Stimulated activated CD4-positive, alpha-beta T cell treated with anti-CD3 and anti-CD28 coated beads, Interleukin-12 subunit alpha, Interleukin-12 subunit beta, amount 100 ng/mL, for 4 hours (primary cell): ENCODE measurements around the gene UPF1.
"Not testable (repeated sequence)": the region's sequence is repeated elsewhere in the genome, so short reads cannot be mapped to it uniquely, and the experiment has no call there.

ENCODE experiments used
- DNase-seq: peaks from one replicate; pipeline ENCODE4 v3.0.0-alpha.2; 2020

The UPF1 gene

GRCh38 chr19:18900700-18901481 lies 69.1 kb downstream of the UPF1 start:
- DNase-seq: no peak

GRCh38 chr19:18901491-18901890 lies 69.7 kb downstream of the UPF1 start:
- DNase-seq: no peak

GRCh38 chr19:18902519-18902918 lies 70.8 kb downstream of the UPF1 start:
- DNase-seq: not testable (repeated sequence)

DNA sequence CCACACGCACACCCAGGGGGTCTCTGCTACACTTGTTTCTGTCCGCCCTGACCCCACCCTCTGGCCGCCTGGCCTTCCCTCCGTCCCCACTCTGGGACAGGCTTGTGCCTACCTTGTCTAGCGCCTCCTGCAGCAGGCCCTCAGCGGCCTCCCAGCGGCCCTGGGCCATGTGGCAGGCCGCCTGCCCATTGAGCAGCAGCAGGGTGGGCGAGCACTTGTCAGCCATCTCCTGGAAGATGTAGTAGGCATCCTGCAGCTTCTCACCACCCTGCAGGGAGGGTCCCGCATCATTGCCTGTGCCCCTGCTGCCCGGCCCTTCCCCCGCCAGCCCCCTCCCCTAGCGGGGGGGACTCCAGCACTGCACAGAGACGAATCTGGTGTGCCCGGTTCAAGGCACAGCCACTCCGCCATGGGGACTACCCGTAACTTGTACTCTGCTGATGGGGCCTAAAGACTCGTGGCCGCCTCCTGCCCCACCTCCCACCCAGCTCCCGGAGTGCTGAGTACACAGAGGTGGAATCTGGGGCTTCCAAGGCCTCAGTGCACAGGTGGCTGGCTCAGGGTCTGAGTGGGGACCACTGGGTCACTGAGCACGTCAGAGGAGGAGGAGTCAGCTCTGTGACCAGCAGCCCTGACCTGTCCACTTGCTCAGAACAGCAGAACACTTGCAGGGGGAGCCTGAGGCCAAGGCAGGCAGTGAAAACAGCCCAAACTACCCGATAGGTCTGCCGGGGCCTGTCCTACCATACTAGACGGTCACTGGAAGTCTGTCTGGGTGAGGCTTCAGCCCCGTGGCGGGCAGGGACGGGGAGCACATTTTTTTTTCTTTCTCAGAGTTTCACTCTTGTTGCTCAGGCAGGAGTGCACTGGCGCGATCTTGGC lies 71.6 kb downstream of the UPF1 start:
- DNase-seq: no peak

- DNase-seq: no peak
These were observed 72.7 kb downstream of the UPF1 start for GRCh38 chr19:18904334-18905057.

GRCh38 chr19:18905058-18905456 lies 73.3 kb downstream of the UPF1 start:
- DNase-seq: no peak

GRCh38 chr19:18905513-18906236 lies 73.9 kb downstream of the UPF1 start:
- no peak for DNase-seq

- no peak for DNase-seq
These were observed 75.1 kb downstream of the UPF1 start for GRCh38 chr19:18906605-18907519.

DNA sequence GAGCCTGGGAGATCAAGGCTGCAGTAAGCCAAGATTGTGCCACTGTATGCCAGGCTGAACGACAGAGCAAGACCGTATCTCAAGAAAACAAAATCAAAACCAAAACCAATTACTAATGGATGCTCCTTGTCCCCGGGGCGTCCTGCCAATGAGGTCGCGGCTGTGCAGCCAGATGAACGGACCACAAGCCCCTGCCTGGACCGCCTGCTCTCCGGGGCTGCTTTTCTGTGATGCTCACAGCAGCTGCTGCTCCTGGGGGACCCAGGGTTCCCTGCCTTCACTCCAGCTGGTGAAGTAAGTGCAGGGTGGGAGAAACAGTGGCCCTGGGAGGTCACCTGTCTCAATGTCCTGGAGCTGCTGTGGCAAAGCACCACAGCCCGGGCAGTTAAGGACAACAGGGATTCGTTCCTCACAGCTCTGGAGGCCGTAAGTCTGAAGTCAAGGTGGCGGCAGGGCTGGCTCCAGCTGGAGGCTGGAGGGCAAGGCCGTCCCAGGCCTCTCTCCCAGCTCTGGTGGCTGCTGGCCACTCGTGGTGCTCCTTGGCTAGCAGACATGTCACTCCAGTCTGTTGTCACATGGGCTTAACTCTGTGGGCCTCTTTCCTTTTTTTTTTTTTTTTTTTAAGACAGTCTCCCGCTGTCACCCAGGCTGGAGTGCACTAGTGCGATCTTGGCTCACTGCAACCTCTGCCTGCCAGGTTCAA lies 77.3 kb downstream of the UPF1 start:
- DNase-seq: no peak

GRCh38 chr19:18910010-18910409 lies 78.3 kb downstream of the UPF1 start:
- DNase-seq: no peak

DNA sequence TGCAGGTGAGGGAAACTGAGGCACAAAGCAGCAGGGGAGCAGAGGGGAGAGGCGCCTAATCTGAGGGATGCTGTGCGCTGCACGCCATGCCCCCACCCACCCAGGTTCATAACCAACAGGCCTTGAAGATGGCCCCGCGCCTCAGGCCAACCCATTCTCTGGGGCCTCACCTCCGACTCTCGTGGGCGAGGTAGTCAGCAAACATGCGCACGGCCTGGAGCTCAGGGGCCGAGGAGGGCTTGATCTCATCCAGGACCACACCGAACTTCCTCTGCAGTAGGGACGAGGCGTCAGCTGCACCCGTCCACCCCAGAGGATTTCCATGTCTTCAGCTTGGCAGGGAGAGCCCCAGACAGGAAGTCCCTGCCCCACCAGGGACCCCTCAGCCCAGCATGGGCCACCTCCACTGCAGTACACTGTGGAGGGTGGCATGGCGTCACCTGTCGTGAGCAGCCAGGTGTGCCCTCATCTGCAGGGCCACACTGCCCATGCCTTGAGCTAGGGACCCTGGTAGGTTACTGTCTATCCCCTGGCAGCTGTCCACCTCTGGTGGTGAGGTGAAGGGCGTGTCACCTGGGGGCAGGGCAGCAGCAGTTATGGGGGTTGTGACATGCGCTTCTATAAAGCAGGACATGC lies 79.2 kb downstream of the UPF1 start:
- no peak for DNase-seq

DNA sequence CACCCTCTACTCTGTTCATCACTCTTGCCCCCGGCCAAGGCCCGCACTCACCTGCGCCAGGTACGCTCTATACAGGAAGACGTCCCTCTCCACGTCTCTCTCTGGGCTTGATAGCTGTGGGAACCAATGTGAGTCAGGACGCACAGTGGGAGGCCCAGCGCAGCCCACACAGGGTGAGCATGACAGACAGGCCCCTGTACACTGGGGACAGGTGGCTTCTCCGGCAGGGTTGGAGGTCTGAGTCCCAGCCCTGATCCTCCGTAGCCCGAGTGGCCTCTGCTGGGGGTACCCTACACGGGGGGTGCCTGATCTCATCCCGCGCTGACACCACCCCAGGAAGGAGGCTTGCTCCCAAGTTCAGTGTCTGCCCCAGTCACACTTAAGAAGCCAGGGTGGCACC lies 81.2 kb downstream of the UPF1 start:
- no peak for DNase-seq

DNA sequence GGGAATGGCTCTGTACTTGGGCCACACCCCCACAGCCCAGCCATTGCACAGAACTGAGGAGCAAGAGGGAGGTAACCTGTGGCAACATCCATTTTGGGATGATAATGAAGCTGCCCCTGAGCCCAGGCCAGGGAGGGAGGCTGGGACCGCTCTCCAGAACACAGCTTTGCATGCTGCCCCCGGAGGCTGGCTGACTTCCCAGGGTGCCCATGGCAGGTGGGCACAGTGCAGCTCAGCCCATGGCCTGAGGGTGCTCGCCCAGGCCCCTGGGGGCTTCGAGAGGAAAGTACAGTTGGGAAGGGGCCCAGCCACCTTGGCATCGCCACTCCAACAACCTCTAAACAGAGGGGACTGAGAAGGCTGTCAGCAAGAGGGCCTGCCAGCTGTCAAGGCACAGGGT lies 81.7 kb downstream of the UPF1 start:
- no peak for DNase-seq

- DNase-seq: no peak
These were observed 83.9 kb downstream of the UPF1 start for GRCh38 chr19:18915639-18916038.

GRCh38 chr19:18917593-18917992 lies 85.8 kb downstream of the UPF1 start:
- DNase-seq: not testable (repeated sequence)
